ENCODE measurements around the gene STUM.

STUM gene

GRCh38 chr1:226642421-226642820 is 93.9 kb downstream of the STUM start:
- no peak for DNase-seq

GRCh38 chr1:226643177-226643576 is 94.6 kb downstream of the STUM start:
- no peak for DNase-seq

GRCh38 chr1:226643611-226644540 is 95.3 kb downstream of the STUM start:
- DNase-seq = no peak

GRCh38 chr1:226644541-226645176 is 96.1 kb downstream of the STUM start:
- no peak for DNase-seq

GRCh38 chr1:226645279-226645976 is 96.9 kb downstream of the STUM start:
- DNase-seq = no peak

- no peak for DNase-seq
Measured at GRCh38 chr1:226646026-226646869, 97.7 kb downstream of the STUM start.

GRCh38 chr1:226646870-226647449 is 98.4 kb downstream of the STUM start:
- no peak for DNase-seq

GRCh38 chr1:226647719-226648118 is 99.2 kb downstream of the STUM start:
- DNase-seq = no peak

GRCh38 chr1:226648421-226648820 is 99.9 kb downstream of the STUM start:
- no peak for DNase-seq

- no peak for DNase-seq
Measured at GRCh38 chr1:226649244-226649643, 100.7 kb downstream of the STUM start.

- DNase-seq = no peak
Measured at GRCh38 chr1:226649780-226650179, 101.2 kb downstream of the STUM start.

GRCh38 chr1:226650236-226650841 is 101.8 kb downstream of the STUM start:
- DNase-seq = no peak

GRCh38 chr1:226651041-226651731 is 102.6 kb downstream of the STUM start:
- DNase-seq = no peak

- no peak for DNase-seq
Measured at GRCh38 chr1:226651732-226652105, 103.2 kb downstream of the STUM start.

- DNase-seq = no peak
Measured at GRCh38 chr1:226652613-226653012, 104.0 kb downstream of the STUM start.

GRCh38 chr1:226653311-226653921 is 104.9 kb downstream of the STUM start:
- DNase-seq = no peak

- no peak for DNase-seq
Measured at GRCh38 chr1:226654046-226654667, 105.6 kb downstream of the STUM start.

- no peak for DNase-seq
Measured at GRCh38 chr1:226654668-226655055, 106.1 kb downstream of the STUM start.

GRCh38 chr1:226655251-226656163 is 106.9 kb downstream of the STUM start:
- peak; percentile 52 for DNase-seq
